HCT116 (cell line): ENCODE results near the gene ZNRF3.

Experiments
- EZH2 ChIP-seq: fragments of 200-600 bp; sonication (generic); IDR thresholded peaks from 2 replicates; pipeline ENCODE4 v1.6.1; 2017; ENCODE audit warnings: antibody characterized with exemption, mixed run types
- FOSL1 ChIP-seq: IDR thresholded peaks from 2 replicates; pipeline ENCODE4 v1.6.1; 2012; ENCODE audit warnings: low read depth
- JUND ChIP-seq: IDR thresholded peaks from 2 replicates; pipeline ENCODE4 v1.6.1; 2012
- POLR2A ChIP-seq: IDR thresholded peaks from 2 replicates; pipeline ENCODE4 v1.7.0; 2011; ENCODE audit warnings: borderline replicate concordance; ENCODE audit not compliant: insufficient read depth, insufficient read length; ENCODE audit errors: extremely low read depth
- RAD21 ChIP-seq: IDR thresholded peaks from 2 replicates; pipeline ENCODE4 v1.6.1; 2012; ENCODE audit warnings: low read depth, mild to moderate bottlenecking
- ZNF274 ChIP-seq: fragments of 200-500 bp; sonication (Bioruptor generic); IDR thresholded peaks from 2 replicates; pipeline ENCODE4 v1.6.1; 2014; ENCODE audit warnings: mild to moderate bottlenecking, low read depth, low read length, inconsistent platforms
- TF ChIP-seq, protein P1 (sequence below), 3 experiments: fragments of 200-600 bp in 1 of 3; sonication (generic) in 1 of 3; IDR thresholded peaks in 2 of 3; conservative IDR thresholded peaks in 1 of 3; 2 replicates each; pipeline ENCODE4 v1.5.1; 2012 to 2017; ENCODE audit warnings: low read depth in 2 of 3, low read length in 2 of 3, antibody characterized with exemption in 1 of 3, borderline replicate concordance in 1 of 3, control low read depth in 1 of 3, mild to moderate bottlenecking in 1 of 3, mixed read lengths in 1 of 3, mixed run types in 1 of 3, moderate library complexity in 1 of 3; ENCODE audit not compliant: insufficient read depth in 1 of 3
- TF ChIP-seq, protein P2 (sequence below): IDR thresholded peaks from 2 replicates; pipeline ENCODE4 v1.6.1; 2012; ENCODE audit warnings: low read depth
- TF ChIP-seq, protein P3 (sequence below): IDR thresholded peaks from 2 replicates; pipeline ENCODE4 v1.6.1; 2012

DNA sequence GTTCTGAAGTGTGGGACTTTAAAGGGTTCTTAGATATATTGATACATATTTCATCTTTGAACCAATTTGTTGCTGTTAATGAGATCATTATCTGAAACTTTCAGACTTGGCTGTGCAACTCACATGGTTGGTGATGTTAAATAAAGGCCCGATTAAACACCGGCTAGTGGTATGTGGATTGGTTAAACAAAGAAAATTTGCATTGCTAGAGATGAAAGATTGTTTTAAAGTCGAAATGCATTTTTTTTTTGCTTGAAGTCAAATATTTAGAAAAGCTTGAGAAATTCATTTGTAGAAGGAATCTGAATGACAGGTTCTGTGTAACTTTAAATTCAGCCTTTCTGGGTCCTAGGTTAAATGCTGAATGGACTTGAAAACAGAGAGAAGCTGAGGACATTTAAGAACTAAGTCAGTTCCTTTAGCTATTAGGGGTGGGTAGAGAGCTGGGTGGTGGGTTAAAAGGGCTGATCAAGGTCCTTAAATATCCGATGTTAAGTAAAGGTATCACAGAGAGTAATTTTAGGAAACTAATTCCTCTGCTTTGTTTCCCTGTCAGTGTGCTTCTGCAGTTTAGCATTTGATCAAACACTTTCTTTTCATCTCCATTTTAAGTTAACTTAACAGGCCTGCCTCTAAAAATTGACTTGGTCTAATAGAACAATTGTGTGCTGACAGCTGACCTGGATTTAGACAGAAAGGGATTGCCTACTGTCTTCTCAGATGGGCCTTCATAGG is 4.5 kb downstream of the ZNRF3 start:
- no peak for TF ChIP-seq JUND
- TF ChIP-seq EZH2: no peak
- TF ChIP-seq ZNF274: no peak
- TF ChIP-seq, protein P1, sequence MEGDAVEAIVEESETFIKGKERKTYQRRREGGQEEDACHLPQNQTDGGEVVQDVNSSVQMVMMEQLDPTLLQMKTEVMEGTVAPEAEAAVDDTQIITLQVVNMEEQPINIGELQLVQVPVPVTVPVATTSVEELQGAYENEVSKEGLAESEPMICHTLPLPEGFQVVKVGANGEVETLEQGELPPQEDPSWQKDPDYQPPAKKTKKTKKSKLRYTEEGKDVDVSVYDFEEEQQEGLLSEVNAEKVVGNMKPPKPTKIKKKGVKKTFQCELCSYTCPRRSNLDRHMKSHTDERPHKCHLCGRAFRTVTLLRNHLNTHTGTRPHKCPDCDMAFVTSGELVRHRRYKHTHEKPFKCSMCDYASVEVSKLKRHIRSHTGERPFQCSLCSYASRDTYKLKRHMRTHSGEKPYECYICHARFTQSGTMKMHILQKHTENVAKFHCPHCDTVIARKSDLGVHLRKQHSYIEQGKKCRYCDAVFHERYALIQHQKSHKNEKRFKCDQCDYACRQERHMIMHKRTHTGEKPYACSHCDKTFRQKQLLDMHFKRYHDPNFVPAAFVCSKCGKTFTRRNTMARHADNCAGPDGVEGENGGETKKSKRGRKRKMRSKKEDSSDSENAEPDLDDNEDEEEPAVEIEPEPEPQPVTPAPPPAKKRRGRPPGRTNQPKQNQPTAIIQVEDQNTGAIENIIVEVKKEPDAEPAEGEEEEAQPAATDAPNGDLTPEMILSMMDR (IDR thresholded peaks at IDR 0.05 in 2 of 3, conservative IDR thresholded peaks at IDR 0.05 in 1 of 3; ENCODE audit: borderline replicate concordance in 1 of 3, insufficient read depth in 1 of 3, low read depth in 2 of 3, low read length in 2 of 3): no peak
- TF ChIP-seq POLR2A: no peak
- no peak for TF ChIP-seq RAD21
- TF ChIP-seq FOSL1: no peak
- TF ChIP-seq, protein P2, sequence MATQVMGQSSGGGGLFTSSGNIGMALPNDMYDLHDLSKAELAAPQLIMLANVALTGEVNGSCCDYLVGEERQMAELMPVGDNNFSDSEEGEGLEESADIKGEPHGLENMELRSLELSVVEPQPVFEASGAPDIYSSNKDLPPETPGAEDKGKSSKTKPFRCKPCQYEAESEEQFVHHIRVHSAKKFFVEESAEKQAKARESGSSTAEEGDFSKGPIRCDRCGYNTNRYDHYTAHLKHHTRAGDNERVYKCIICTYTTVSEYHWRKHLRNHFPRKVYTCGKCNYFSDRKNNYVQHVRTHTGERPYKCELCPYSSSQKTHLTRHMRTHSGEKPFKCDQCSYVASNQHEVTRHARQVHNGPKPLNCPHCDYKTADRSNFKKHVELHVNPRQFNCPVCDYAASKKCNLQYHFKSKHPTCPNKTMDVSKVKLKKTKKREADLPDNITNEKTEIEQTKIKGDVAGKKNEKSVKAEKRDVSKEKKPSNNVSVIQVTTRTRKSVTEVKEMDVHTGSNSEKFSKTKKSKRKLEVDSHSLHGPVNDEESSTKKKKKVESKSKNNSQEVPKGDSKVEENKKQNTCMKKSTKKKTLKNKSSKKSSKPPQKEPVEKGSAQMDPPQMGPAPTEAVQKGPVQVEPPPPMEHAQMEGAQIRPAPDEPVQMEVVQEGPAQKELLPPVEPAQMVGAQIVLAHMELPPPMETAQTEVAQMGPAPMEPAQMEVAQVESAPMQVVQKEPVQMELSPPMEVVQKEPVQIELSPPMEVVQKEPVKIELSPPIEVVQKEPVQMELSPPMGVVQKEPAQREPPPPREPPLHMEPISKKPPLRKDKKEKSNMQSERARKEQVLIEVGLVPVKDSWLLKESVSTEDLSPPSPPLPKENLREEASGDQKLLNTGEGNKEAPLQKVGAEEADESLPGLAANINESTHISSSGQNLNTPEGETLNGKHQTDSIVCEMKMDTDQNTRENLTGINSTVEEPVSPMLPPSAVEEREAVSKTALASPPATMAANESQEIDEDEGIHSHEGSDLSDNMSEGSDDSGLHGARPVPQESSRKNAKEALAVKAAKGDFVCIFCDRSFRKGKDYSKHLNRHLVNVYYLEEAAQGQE: no peak
- TF ChIP-seq, protein P3, sequence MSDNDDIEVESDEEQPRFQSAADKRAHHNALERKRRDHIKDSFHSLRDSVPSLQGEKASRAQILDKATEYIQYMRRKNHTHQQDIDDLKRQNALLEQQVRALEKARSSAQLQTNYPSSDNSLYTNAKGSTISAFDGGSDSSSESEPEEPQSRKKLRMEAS: no peak
